ENCODE data around the gene TCF21. TPM values are rescaled to one million over a fixed set of nuclear protein-coding genes. Genes with fewer than 3 reads are reported as not detected.

TCF21 gene
- total RNA-seq, 2 experiments from 2014 or later: not detected

DNA sequence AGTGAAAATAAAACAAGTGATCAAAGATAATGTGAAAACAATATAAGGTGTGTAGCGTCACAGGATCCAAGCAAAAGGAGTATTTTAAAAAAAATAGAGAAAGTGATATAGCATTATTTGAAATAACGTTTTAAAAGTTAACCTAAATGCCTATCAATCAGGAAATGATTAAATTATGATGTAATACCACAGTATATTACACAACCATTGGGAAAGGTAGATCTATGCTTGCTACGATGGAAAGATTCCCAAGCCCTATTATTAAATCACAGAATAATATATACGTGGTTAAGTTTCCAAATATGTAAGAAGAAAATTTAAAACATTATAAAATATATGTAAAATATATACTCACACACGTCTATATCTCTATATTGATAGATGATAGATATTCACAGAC lies 15.4 kb upstream of the TCF21 start:
- no peak for ATAC-seq

DNA sequence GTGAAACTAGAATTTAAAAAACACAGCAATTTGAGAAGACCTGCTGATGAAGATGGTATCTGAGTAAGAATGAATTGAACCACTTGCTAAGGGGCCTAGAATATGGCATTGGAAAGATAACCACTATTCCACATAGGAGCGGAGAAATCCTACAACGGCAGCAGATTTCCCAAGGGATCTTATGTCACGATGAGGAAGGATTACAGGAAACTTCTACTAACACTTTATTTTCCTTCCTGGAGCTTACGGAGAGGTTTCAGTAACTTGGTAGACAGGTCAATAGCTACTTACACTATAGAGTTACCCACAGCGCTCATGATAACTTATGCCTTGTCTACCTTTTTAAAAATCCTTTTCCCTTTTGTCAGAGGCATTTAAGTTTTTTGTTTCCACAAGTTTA lies 11.8 kb upstream of the TCF21 start:
- H3K36me3 Mint-ChIP-seq (ENCODE audit: low read depth): no peaks in the 10 kb centered on the region
- intact Hi-C loops (cut with micrococcal nuclease): no loop called here
- ChIA-PET CTCF (interaction anchor here (0.9 to 1.8 kb wide), 2 partner anchors 39 to 220 kb away, joined by 3 to 6 read pairs; no protein-coding TSS in a partner anchor), POLR2A (no interaction called here)
- no peak overlapping the region for H3K4me3 Mint-ChIP-seq
- ATAC-seq (no peak), DNase-seq (no peak)
- TF ChIP-seq CTCF (IDR thresholded peaks at IDR 0.05): no peak
- H3K9me3 Mint-ChIP-seq: no peaks in the 10 kb centered on the region
- peaks cover 16% of the 10 kb centered on the region for H3K27me3 Mint-ChIP-seq
- no peaks in the 10 kb centered on the region for H3K4me1 Mint-ChIP-seq (ENCODE audit: low read depth)
- no peak overlapping the region for H3K27ac Mint-ChIP-seq

More for the DNA sequence above, 15.4 kb upstream of the TCF21 start:
- H3K36me3 Mint-ChIP-seq (ENCODE audit: low read depth): no peaks in the 10 kb centered on the region
- no peak overlapping the region for H3K27ac Mint-ChIP-seq
- ChIA-PET POLR2A (no interaction called here), CTCF (interaction anchor here (1.2 to 1.4 kb wide), 2 partner anchors 36 to 43 kb away, joined by 4 read pairs; no protein-coding TSS in a partner anchor)
- no peak for TF ChIP-seq CTCF (IDR thresholded peaks at IDR 0.05)
- peaks cover 14% of the 10 kb centered on the region for H3K27me3 Mint-ChIP-seq
- no peak for DNase-seq
- no peaks in the 10 kb centered on the region for H3K9me3 Mint-ChIP-seq
- no peaks in the 10 kb centered on the region for H3K4me1 Mint-ChIP-seq (ENCODE audit: low read depth)
- intact Hi-C loops (cut with micrococcal nuclease): no loop called here
- no peak overlapping the region for H3K4me3 Mint-ChIP-seq

DNA sequence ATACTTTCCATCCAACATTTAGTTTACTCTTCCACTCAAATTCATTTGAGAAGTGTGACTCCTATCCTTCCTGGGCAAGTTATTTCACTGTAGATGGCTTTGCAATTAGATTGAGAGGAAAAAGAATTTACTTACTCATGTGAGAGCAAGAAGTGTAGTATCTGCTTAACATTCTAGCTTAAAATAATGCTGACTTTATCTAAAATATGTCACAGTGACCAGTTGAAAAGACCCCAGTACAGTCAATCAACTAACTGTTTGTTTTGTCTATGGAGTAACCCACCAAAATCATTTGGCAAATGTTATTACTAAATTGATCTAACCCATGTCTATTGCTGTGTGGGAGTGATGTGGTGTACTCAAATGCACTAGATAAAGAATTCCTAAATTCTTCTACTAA lies 8.9 kb upstream of the TCF21 start:
- CTCF ChIA-PET: interaction anchor here (2.0 kb wide), 1 partner anchor 36 kb away, joined by 9 read pairs; no protein-coding TSS in a partner anchor
- POLR2A ChIA-PET: no interaction called here
- intact Hi-C loops (cut with micrococcal nuclease): no loop called here
- ATAC-seq (no peak), DNase-seq (no peak)
- no peaks in the 10 kb centered on the region for H3K36me3 Mint-ChIP-seq (ENCODE audit: low read depth)
- H3K27me3 Mint-ChIP-seq: peaks cover 30% of the 10 kb centered on the region
- H3K27ac Mint-ChIP-seq: no peak overlapping the region
- H3K9me3 Mint-ChIP-seq: no peaks in the 10 kb centered on the region
- H3K4me1 Mint-ChIP-seq (ENCODE audit: low read depth): no peaks in the 10 kb centered on the region
- no peak for TF ChIP-seq CTCF (IDR thresholded peaks at IDR 0.05)
- no peak overlapping the region for H3K4me3 Mint-ChIP-seq

DNA sequence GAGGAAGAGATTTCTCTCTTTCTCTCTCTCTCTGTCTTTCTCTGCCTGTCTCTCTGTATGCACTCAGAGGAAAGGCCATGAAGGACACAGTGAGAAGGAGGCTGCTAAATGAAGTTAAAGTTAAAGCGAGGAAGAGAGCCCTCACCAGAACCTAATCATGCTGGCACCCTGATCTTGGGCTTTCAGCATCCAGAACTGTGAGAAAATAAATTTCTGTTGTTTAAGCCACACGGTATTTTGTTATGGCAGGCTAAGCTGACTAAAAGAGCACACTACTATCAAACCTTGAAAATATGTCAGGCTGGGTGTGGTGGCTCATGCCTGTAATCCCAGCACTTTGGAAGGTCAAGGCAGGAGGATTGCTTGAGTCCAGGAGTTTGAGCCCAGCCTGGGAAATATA lies 8.0 kb upstream of the TCF21 start:
- H3K27ac Mint-ChIP-seq: no peak overlapping the region
- intact Hi-C loops (cut with micrococcal nuclease): no loop called here
- ChIA-PET POLR2A (no interaction called here), CTCF (interaction anchor here (1.5 to 2.0 kb wide), 2 partner anchors 35 to 128 kb away, joined by 3 to 9 read pairs; no protein-coding TSS in a partner anchor)
- DNase-seq (no peak), ATAC-seq (no peak)
- no peaks in the 10 kb centered on the region for H3K9me3 Mint-ChIP-seq
- no peak overlapping the region for H3K4me3 Mint-ChIP-seq
- no peaks in the 10 kb centered on the region for H3K36me3 Mint-ChIP-seq (ENCODE audit: low read depth)
- H3K27me3 Mint-ChIP-seq: peaks cover 32% of the 10 kb centered on the region
- H3K4me1 Mint-ChIP-seq (ENCODE audit: low read depth): no peaks in the 10 kb centered on the region
- no peak for TF ChIP-seq CTCF (IDR thresholded peaks at IDR 0.05)

- Mint-ChIP-seq H3K27me3 (peaks cover 60% of the 10 kb centered on the region), H3K4me1 (ENCODE audit: low read depth) (peaks cover 20% of the 10 kb centered on the region), H3K36me3 (ENCODE audit: low read depth) (no peaks in the 10 kb centered on the region), H3K9me3 (no peaks in the 10 kb centered on the region), H3K27ac (no peak overlapping the region), H3K4me3 (no peak overlapping the region)
- CTCF ChIA-PET: interaction anchor here (0.9 to 1.5 kb wide), 3 partner anchors 31 to 197 kb away, joined by 3 read pairs; no protein-coding TSS in a partner anchor
- no peak for TF ChIP-seq CTCF (IDR thresholded peaks at IDR 0.05)
- POLR2A ChIA-PET: no interaction called here
- no peak for ATAC-seq
- intact Hi-C loops (cut with micrococcal nuclease): no loop called here
- DNase-seq: no peak
Observed at GRCh38 chr6:133886104-133886775, 2.7 kb upstream of the TCF21 start.

Measured in activated CD8-positive, alpha-beta T cell treated with anti-CD3 and anti-CD28 coated beads for 36 hours (primary cell).